Mammary epithelial cell (primary cell): ENCODE data around the gene SORCS1.

Source experiments
- CTCF ChIP-seq, 2 donors: IDR thresholded peaks in 1 of 2; conservative IDR thresholded peaks in 1 of 2; 2 replicates each; pipeline ENCODE4 v1.5.1; 2011 to 2012; ENCODE audit warnings: inconsistent platforms in 2 of 2, low read length in 2 of 2, mild to moderate bottlenecking in 2 of 2, control low read depth in 1 of 2, low read depth in 1 of 2; ENCODE audit not compliant: insufficient read depth in 1 of 2; ENCODE audit errors: extremely low read depth in 1 of 2
- EZH2 ChIP-seq: IDR thresholded peaks from 2 replicates; pipeline ENCODE4 v1.6.1; 2012; ENCODE audit warnings: low read length, inconsistent platforms, borderline replicate concordance

GRCh38 chr10:107004362-107004761, 160.1 kb downstream of the SORCS1 start:
- TF ChIP-seq EZH2 = no peak
- TF ChIP-seq CTCF (conservative IDR thresholded peaks at IDR 0.05 in 1 of 2, IDR thresholded peaks at IDR 0.05 in 1 of 2; ENCODE audit: extremely low read depth in 1 of 2, insufficient read depth in 1 of 2, low read depth in 1 of 2, low read length in 2 of 2) = no peak
